Activated CD4-positive, alpha-beta memory T cell treated with anti-CD3 and anti-CD28 coated beads, Interleukin-2, amount 10 ng/mL, durations not matched to agents 7 days and 5 days (primary cell): Measurements from ENCODE around the gene EGFLAM. TPM values are rescaled to one million over a fixed set of nuclear protein-coding genes. Genes with fewer than 3 reads are reported as not detected.

Experiments used
- CTCF ChIA-PET: fragments of 350-600 bp; sonication (Branson Sonifier 250); formaldehyde crosslinking; loops from one replicate; lab custom pipeline; 2021; ENCODE audit warnings: antibody characterized with exemption, inconsistent platforms; lab: Charles Lee
- POLR2A ChIA-PET: fragments of 350-600 bp; sonication (Branson Sonifier 250); formaldehyde crosslinking; loops from one replicate; lab custom pipeline; 2021; ENCODE audit warnings: antibody characterized with exemption; lab: Charles Lee
- DNase-seq: peaks from one replicate; pipeline ENCODE4 v3.0.0-alpha.2; 2020
- H3K27ac Mint-ChIP-seq: one replicate; pipeline ENCODE4 v1.8.0; 2021; ENCODE audit warnings: mild to moderate bottlenecking, mixed read lengths
- H3K27me3 Mint-ChIP-seq: one replicate; pipeline ENCODE4 v1.8.0; 2021; ENCODE audit warnings: mixed read lengths
- H3K36me3 Mint-ChIP-seq: one replicate; pipeline ENCODE4 v1.8.0; 2021; ENCODE audit warnings: low read depth, mixed read lengths
- H3K4me1 Mint-ChIP-seq: one replicate; pipeline ENCODE4 v1.8.0; 2021; ENCODE audit warnings: mixed read lengths
- H3K4me3 Mint-ChIP-seq: one replicate; pipeline ENCODE4 v1.8.0; 2021; ENCODE audit warnings: mild to moderate bottlenecking, mixed read lengths
- H3K9me3 Mint-ChIP-seq: one replicate; pipeline ENCODE4 v1.8.0; 2021; ENCODE audit warnings: mixed read lengths
- total RNA-seq, 2 experiments: library from RNA; stranded (reverse); gene quantifications; one replicate each; pipeline ENCODE4 v1.2.3, GENCODE V29; 2021

Gene EGFLAM
- total RNA-seq, 2 experiments from 2014 or later, result not detected

GRCh38 chr5:38285226-38285625 lies 26.9 kb downstream of the EGFLAM start:
- CTCF ChIA-PET, result no interaction called here
- no peaks in the 10 kb centered on the region for H3K4me1 Mint-ChIP-seq
- H3K4me3 Mint-ChIP-seq, result no peak overlapping the region
- POLR2A ChIA-PET, result no interaction called here
- no peak for DNase-seq
- no peak overlapping the region for H3K27ac Mint-ChIP-seq
- H3K36me3 Mint-ChIP-seq, result no peaks in the 10 kb centered on the region
- H3K27me3 Mint-ChIP-seq, result no peaks in the 10 kb centered on the region
- no peaks in the 10 kb centered on the region for H3K9me3 Mint-ChIP-seq

DNA sequence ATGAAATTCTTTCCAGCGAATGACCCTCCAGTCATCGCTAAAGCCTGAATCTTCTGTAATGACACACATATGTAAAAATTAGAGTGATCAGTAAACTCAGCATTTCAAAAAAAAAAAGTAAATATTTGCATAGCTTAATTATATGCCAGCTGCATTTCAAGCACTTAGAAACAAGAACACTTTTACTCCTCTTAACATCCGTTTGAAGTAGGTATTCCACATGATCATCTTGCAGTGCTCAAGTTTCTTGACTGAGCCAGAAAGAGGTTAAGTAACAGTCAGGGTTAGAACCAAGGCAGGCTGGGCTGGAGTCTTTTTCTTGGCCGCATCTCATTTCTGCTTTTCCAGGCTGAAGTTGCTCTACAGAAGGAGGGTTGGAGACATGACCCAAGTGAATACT lies 27.6 kb downstream of the EGFLAM start:
- POLR2A ChIA-PET, result no interaction called here
- Mint-ChIP-seq H3K36me3 (no peaks in the 10 kb centered on the region), H3K27ac (no peak overlapping the region), H3K4me3 (no peak overlapping the region), H3K9me3 (no peaks in the 10 kb centered on the region), H3K4me1 (no peaks in the 10 kb centered on the region), H3K27me3 (no peaks in the 10 kb centered on the region)
- CTCF ChIA-PET, result no interaction called here
- DNase-seq, result no peak

DNA sequence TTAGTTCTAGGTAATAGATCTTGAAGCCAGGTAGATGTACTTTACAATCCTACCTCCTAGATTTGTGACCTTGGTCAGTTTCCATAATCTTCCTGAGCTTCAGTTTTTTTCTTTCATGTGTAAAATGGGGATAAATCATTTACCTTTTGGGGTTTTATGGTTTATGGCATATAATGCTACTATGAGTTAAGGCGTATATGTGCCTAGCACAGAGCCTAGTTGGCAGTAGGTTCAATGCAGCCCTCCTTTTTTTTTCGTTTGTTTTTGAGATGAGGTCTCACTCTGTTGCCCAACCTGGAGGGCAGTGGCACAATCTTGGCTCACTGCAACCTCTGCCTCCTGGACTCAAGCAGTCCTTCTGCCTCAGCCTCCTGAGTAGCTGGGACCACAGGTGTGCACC lies 28.8 kb downstream of the EGFLAM start:
- Mint-ChIP-seq H3K27ac (no peak overlapping the region), H3K36me3 (no peaks in the 10 kb centered on the region), H3K4me1 (no peaks in the 10 kb centered on the region), H3K4me3 (no peak overlapping the region), H3K9me3 (no peaks in the 10 kb centered on the region), H3K27me3 (no peaks in the 10 kb centered on the region)
- DNase-seq, result no peak
- POLR2A ChIA-PET, result no interaction called here
- CTCF ChIA-PET, result no interaction called here

GRCh38 chr5:38289457-38289856 lies 31.1 kb downstream of the EGFLAM start:
- H3K36me3 Mint-ChIP-seq, result no peaks in the 10 kb centered on the region
- ChIA-PET POLR2A (no interaction called here), CTCF (no interaction called here)
- DNase-seq, result no peak
- no peaks in the 10 kb centered on the region for H3K27me3 Mint-ChIP-seq
- no peak overlapping the region for H3K27ac Mint-ChIP-seq
- H3K9me3 Mint-ChIP-seq, result no peaks in the 10 kb centered on the region
- H3K4me3 Mint-ChIP-seq, result no peak overlapping the region
- no peaks in the 10 kb centered on the region for H3K4me1 Mint-ChIP-seq

- Mint-ChIP-seq H3K4me1 (no peaks in the 10 kb centered on the region), H3K36me3 (no peaks in the 10 kb centered on the region), H3K27ac (no peak overlapping the region), H3K4me3 (no peak overlapping the region), H3K27me3 (no peaks in the 10 kb centered on the region), H3K9me3 (no peaks in the 10 kb centered on the region)
- ChIA-PET POLR2A (no interaction called here), CTCF (no interaction called here)
- no peak for DNase-seq
These were observed 31.8 kb downstream of the EGFLAM start for GRCh38 chr5:38290028-38290653.

DNA sequence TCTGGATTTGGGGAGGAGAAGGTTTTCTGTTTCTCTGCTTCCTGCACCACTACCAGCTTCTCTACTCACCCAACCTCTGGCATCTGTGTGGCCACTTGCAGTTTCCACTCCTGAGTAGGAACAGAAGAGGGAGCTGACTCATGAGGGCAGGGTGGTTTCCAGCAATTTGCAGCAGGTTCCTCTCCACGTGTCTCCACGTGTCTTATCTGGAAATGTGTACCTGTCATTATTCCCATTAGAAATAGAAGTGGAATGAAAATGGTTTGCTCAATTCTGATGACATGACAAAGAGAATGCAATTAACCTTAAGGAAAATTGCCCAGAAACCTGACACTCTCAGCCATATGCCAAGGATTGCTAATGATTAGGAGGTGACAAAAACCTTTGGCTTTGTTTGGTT lies 33.0 kb downstream of the EGFLAM start:
- Mint-ChIP-seq H3K27ac (no peak overlapping the region), H3K9me3 (no peaks in the 10 kb centered on the region), H3K36me3 (no peaks in the 10 kb centered on the region), H3K27me3 (no peaks in the 10 kb centered on the region), H3K4me1 (no peaks in the 10 kb centered on the region), H3K4me3 (no peak overlapping the region)
- CTCF ChIA-PET, result no interaction called here
- DNase-seq, result no peak
- POLR2A ChIA-PET, result no interaction called here

- Mint-ChIP-seq H3K36me3 (no peaks in the 10 kb centered on the region), H3K27ac (no peak overlapping the region), H3K27me3 (no peaks in the 10 kb centered on the region), H3K4me1 (no peaks in the 10 kb centered on the region), H3K4me3 (no peak overlapping the region), H3K9me3 (no peaks in the 10 kb centered on the region)
- ChIA-PET CTCF (no interaction called here), POLR2A (no interaction called here)
- DNase-seq, result no peak
These were observed 33.9 kb downstream of the EGFLAM start for GRCh38 chr5:38292228-38292627.

- H3K9me3 Mint-ChIP-seq, result peaks cover 3% of the 10 kb centered on the region
- no peaks in the 10 kb centered on the region for H3K4me1 Mint-ChIP-seq
- DNase-seq, result no peak
- H3K36me3 Mint-ChIP-seq, result no peaks in the 10 kb centered on the region
- no peak overlapping the region for H3K4me3 Mint-ChIP-seq
- H3K27ac Mint-ChIP-seq, result no peak overlapping the region
- H3K27me3 Mint-ChIP-seq, result no peaks in the 10 kb centered on the region
- POLR2A ChIA-PET, result no interaction called here
- CTCF ChIA-PET, result no interaction called here
These were observed 37.4 kb downstream of the EGFLAM start for GRCh38 chr5:38295751-38296150.

DNA sequence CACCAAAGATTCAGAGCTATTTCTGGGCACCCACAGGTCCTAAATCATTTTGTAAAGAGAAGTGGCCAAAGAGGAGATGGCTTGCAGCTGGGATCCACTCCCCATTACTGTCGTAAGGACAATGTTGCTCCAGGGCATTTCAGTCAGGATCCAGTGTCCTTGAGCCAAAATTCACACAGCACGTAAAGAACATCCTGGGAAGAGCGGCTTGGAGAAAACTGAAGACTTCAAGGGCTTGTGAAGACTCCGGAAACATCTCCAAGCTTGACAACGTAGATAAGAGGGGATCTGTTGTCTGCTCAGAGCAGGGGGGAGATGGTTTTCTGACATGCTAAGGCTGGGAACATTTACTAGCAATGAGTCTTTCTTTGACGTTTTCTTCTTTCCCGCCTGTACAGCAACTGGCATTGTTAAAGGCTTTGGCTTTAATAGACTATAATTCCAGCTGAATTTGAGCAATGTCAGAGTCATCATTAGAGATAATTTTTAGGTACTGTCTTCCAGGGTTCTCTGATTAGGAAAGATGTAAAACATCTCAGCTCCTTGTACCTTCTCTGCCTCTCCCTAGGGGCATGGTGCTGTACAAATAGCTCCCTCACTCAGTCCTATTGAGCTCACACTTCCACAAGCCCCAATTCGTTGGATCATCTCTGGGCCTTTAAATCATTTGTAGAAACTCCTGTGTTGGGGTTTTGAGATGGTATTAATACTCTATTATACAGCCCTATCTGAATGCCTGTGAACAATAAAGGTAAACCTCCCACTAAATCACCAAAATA lies 39.7 kb downstream of the EGFLAM start:
- CTCF ChIA-PET, result interaction anchor here (1.1 kb wide), 1 partner anchor 10 kb away, joined by 3 read pairs; no protein-coding TSS in a partner anchor
- Mint-ChIP-seq H3K4me3 (no peak overlapping the region), H3K9me3 (peaks cover 5% of the 10 kb centered on the region), H3K36me3 (no peaks in the 10 kb centered on the region), H3K27ac (no peak overlapping the region), H3K4me1 (no peaks in the 10 kb centered on the region), H3K27me3 (no peaks in the 10 kb centered on the region)
- DNase-seq, result no peak
- POLR2A ChIA-PET, result interaction anchor here (1.0 kb wide), 1 partner anchor 10 kb away, joined by 3 read pairs; no protein-coding TSS in a partner anchor

GRCh38 chr5:38299585-38299984 lies 41.2 kb downstream of the EGFLAM start:
- Mint-ChIP-seq H3K27me3 (no peaks in the 10 kb centered on the region), H3K4me3 (no peak overlapping the region), H3K9me3 (peaks cover 5% of the 10 kb centered on the region), H3K4me1 (no peaks in the 10 kb centered on the region), H3K27ac (no peak overlapping the region), H3K36me3 (no peaks in the 10 kb centered on the region)
- CTCF ChIA-PET, result no interaction called here
- DNase-seq, result no peak
- POLR2A ChIA-PET, result no interaction called here

DNA sequence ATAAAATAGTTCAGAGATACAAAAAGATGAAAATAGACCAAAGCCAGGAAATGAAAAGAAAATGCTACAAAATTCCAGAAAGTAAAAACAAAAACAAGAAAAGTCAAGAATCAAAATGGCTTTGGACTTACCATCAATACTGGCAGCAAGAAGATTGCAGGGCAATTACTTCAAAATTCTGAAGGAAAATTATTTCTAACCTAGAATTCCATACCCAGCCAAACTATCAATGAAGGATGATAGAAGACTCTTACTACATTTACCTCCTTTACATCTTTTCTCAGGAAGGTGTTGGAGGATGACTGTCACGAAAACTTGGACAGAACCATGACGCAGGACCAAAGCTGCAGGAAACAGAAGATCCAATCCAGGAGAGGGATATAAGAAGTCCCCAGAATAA lies 46.8 kb downstream of the EGFLAM start:
- ChIA-PET CTCF (no interaction called here), POLR2A (no interaction called here)
- H3K4me1 Mint-ChIP-seq, result no peaks in the 10 kb centered on the region
- no peak for DNase-seq
- H3K9me3 Mint-ChIP-seq, result peaks cover 14% of the 10 kb centered on the region
- H3K36me3 Mint-ChIP-seq, result no peaks in the 10 kb centered on the region
- no peak overlapping the region for H3K4me3 Mint-ChIP-seq
- H3K27me3 Mint-ChIP-seq, result no peaks in the 10 kb centered on the region
- H3K27ac Mint-ChIP-seq, result no peak overlapping the region

GRCh38 chr5:38307845-38308244 lies 49.5 kb downstream of the EGFLAM start:
- no peak overlapping the region for H3K27ac Mint-ChIP-seq
- H3K4me1 Mint-ChIP-seq, result no peaks in the 10 kb centered on the region
- no peak for DNase-seq
- H3K27me3 Mint-ChIP-seq, result no peaks in the 10 kb centered on the region
- H3K36me3 Mint-ChIP-seq, result no peaks in the 10 kb centered on the region
- CTCF ChIA-PET, result no interaction called here
- H3K9me3 Mint-ChIP-seq, result peaks cover 9% of the 10 kb centered on the region
- no peak overlapping the region for H3K4me3 Mint-ChIP-seq
- POLR2A ChIA-PET, result no interaction called here

DNA sequence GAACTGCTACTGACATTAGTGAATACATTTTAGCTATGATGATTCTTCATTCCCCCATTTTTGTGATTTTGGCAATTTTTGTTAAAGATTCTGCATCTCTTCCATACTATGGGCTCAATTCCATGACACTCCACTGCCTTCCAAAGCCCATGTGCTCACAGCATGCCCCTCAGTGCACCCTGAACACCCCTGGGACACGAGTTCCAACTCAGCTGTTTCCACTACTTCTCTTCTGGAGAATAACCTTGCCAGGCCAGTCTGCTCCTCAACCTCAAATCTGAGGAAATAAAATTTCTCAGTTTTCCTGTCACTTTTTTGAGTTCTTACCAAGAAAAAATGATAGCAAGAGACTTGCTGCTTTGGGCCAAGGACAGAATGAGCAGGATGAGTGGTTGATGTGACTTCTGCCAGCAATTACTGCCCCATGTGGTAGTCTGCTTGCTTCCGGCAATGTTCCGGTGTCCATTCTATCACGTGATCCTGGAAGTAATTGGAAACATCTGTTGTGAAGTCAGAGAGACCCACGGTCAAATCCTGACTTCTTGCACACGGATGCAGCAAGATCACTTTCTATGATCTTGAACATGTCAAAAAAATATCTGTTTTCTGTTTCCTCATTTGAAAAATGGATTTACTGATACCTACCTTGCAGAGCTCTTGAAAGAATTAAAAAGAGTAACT lies 58.3 kb downstream of the EGFLAM start:
- H3K36me3 Mint-ChIP-seq, result no peaks in the 10 kb centered on the region
- POLR2A ChIA-PET, result no interaction called here
- H3K4me1 Mint-ChIP-seq, result no peaks in the 10 kb centered on the region
- CTCF ChIA-PET, result no interaction called here
- no peak overlapping the region for H3K4me3 Mint-ChIP-seq
- H3K27me3 Mint-ChIP-seq, result peaks cover 2% of the 10 kb centered on the region
- no peak for DNase-seq
- no peaks in the 10 kb centered on the region for H3K9me3 Mint-ChIP-seq
- H3K27ac Mint-ChIP-seq, result no peak overlapping the region
